Kidney (tissue), 14 donors: Measurements from ENCODE around the gene GRB10. TPM values are rescaled to one million over a fixed set of nuclear protein-coding genes. Genes with fewer than 3 reads are reported as not detected.
A peak's percentile ranks its signal among the peaks of the same experiment; 100 is the strongest.

Experiments
- DNase-seq, 5 donors: peaks; one replicate each; pipeline ENCODE4 v3.0.0-alpha.2; 2013 to 2020
- FAIRE-seq: peaks from 2 replicates; lab custom pipeline; 2012; peaks lifted over from hg19 to GRCh38; lab: Jason Lieb, UNC
- H3K27ac ChIP-seq, 2 donors: one replicate each; pipeline ENCODE4 v1.7.0; 2013; ENCODE audit warnings: low read depth in 2 of 2, low read length in 2 of 2, inconsistent platforms in 1 of 2
- H3K27me3 ChIP-seq: one replicate; pipeline ENCODE4 v1.7.1; 2013; ENCODE audit warnings: low read length, inconsistent platforms; ENCODE audit not compliant: control insufficient read depth, insufficient read depth
- H3K36me3 ChIP-seq, 3 donors: one replicate each; pipeline versions ENCODE4 v1.7.0 to v1.7.1; 2013; ENCODE audit warnings: low read length in 3 of 3, control low read depth in 1 of 3, inconsistent platforms in 1 of 3; ENCODE audit not compliant: insufficient read depth in 3 of 3, control insufficient read depth in 2 of 3
- H3K4me1 ChIP-seq, 3 donors: one replicate each; pipeline versions ENCODE4 v1.7.0 to v1.7.1; 2013; ENCODE audit warnings: low read length in 3 of 3, inconsistent platforms in 1 of 3, low read depth in 1 of 3; ENCODE audit not compliant: control insufficient read depth in 2 of 3, insufficient read depth in 2 of 3
- H3K4me3 ChIP-seq, 3 donors: one replicate each; pipeline versions ENCODE4 v1.7.0 to v1.8.1; 2013; ENCODE audit warnings: low read length in 3 of 3, control low read depth in 1 of 3, inconsistent platforms in 1 of 3
- H3K9ac ChIP-seq, 3 donors: one replicate each; pipeline versions ENCODE4 v1.7.0 to v1.7.1; 2013; ENCODE audit warnings: low read length in 3 of 3, control low read depth in 1 of 3, inconsistent platforms in 1 of 3
- H3K9me3 ChIP-seq, 3 donors: one replicate each; pipeline versions ENCODE4 v1.7.0 to v1.7.1; 2013; ENCODE audit warnings: low read length in 3 of 3, control low read depth in 1 of 3, inconsistent platforms in 1 of 3; ENCODE audit not compliant: control insufficient read depth in 2 of 3, insufficient read depth in 1 of 3
- CTCF ChIP-seq: IDR thresholded peaks from 3 replicates; pipeline ENCODE4 v1.5.1; 2012; ENCODE audit warnings: mild to moderate bottlenecking, moderate library complexity, borderline replicate concordance; ENCODE audit not compliant: insufficient read depth; ENCODE audit errors: extremely low read depth
- intact Hi-C: fragments of 100-400 bp; cut with DNase I; formaldehyde crosslinking; loops from one replicate; pipeline ENCODE4 v1.11.1; 2022
- polyA plus RNA-seq: library from polyadenylated mRNA; stranded (reverse); fragments of 350-450 nt; fragmentation: Illumina TruSeq; extraction: RNeasy Lipid Tissue Mini Kit (QIAGEN cat#74804); gene quantifications from one replicate; pipeline ENCODE4 v1.2.3, GENCODE V29; 2014; ENCODE audit warnings: low read depth, low replicate concordance; ENCODE audit not compliant: insufficient read depth
- total RNA-seq: library from RNA; stranded (reverse); fragmentation: NEBNext Ultra II Directional; extraction: Animal tissue kit (Norgen Biotek cat#: 25700); gene quantifications from one replicate; pipeline ENCODE4 v1.2.1, GENCODE V29; 2021
- donor health status: control.
- donor health status: control.
- donor health status: control.
- donor health status: control.
- donor health status: control.
- donor health status: DM: yes; HTN: yes; CAD: no.
- donor health status: Normal renal cell carcinoma (clear cell type).

Gene GRB10
- total and polyA plus RNA-seq, 2 donors from 2014 or later = 32.3 to 57.8 TPM

DNA sequence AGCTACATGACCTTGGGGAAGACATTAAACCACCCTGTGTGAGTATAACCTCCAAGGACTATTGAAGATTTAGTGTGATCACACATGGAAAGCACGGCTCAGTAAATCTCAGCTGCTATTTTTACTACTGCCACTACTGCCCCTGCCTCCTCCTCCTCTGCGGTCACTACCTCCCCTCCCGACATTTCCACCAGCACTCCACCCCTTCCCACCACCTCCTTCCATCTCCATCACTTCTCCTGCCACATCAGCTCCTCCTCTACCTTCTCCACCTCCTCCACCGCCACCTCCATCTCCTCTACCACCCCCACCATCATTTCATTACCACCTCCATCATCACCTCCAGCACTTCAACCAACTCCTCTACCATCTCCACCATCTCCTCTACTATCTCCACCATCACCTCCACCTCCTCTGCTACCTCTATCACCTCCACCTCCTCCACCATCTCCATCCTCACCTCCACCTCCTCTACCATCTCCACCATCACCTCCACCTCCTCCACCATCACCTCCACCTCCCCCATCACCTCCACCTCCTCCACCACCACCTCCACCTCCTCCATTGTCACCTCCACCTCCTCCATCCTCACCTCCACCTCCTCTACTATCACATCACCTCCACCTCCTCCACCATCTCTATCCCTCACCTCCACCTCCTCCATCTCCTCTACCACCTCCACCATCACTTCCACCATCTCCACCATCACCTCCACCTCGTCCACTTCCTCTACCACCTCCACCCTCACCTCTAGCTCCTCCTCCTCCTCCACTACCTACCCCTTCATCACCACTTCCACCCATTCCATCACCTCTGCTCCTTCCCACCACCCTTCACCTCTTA is 69.4 kb downstream of the GRB10 start:
- no peak for DNase-seq
- intact Hi-C loops = no loop called here
- Histone ChIP-seq H3K4me1 (peaks cover 9 to 16% (median 9%) of the 10 kb centered on the region in 3 donors), H3K27me3 (no peaks in the 10 kb centered on the region), H3K36me3 (no peaks in the 10 kb centered on the region), H3K4me3 (no peak overlapping the region), H3K9ac (no peak overlapping the region), H3K9me3 (no peaks in the 10 kb centered on the region), H3K27ac (no peak overlapping the region)
- FAIRE-seq = no peak
- TF ChIP-seq CTCF = no peak

DNA sequence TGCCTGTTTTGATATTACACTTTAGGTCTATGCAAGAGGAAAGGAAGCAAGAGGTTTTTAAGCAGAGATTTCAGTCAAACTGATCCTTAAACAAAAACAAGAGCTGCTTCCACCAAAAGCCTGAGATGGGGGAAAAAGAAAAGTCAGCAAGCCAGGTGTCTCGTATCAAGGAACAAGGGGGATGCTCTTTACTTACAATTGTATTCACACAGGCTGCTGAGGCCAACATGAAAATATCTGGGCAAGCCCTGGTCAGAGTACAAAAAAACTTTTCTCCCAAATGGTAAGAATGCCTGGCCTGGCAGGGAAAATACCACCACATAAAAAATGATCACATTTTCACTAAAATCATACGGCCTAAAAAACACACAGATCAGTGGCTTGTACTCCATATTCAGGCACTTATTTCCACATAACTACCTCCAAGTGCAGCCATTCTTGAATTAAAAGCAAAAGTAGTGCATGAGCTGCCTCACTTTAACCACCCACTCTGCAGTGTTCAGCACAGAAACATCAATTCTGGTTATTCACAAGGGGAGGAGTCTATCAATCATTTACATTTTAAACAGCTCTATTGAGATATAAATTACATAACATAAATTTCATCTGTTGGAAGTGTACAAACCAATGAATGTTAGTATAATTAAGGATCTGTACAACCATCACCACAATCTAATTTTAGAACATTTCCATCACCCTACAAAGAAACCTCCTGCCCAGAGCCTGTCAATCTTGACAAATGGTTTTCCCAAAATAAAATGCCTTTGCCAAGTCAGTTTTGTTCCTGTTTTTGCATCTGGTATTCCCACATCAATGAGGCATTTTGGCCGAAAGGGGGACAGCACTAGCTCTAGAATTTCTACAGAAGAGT is 70.2 kb downstream of the GRB10 start:
- H3K27me3 ChIP-seq = no peaks in the 10 kb centered on the region
- H3K4me1 ChIP-seq = peaks cover 9 to 16% (median 11%) of the 10 kb centered on the region in 3 donors
- H3K9ac ChIP-seq = no peak overlapping the region
- intact Hi-C loops = no loop called here
- no peaks in the 10 kb centered on the region for H3K36me3 ChIP-seq
- FAIRE-seq = no peak
- peak in 2 of 5 donors; percentile 57 to 74 for DNase-seq
- no peaks in the 10 kb centered on the region for H3K9me3 ChIP-seq
- H3K4me3 ChIP-seq = no peak overlapping the region
- TF ChIP-seq CTCF = no peak
- H3K27ac ChIP-seq = no peak overlapping the region

- intact Hi-C loops = no loop called here
- Histone ChIP-seq H3K27me3 (no peaks in the 10 kb centered on the region), H3K36me3 (no peaks in the 10 kb centered on the region), H3K9ac (no peak overlapping the region), H3K27ac (no peak overlapping the region), H3K4me1 (peaks cover 9 to 19% (median 11%) of the 10 kb centered on the region in 3 donors), H3K4me3 (no peak overlapping the region), H3K9me3 (no peaks in the 10 kb centered on the region)
- FAIRE-seq (no peak), DNase-seq (no peak)
- no peak for TF ChIP-seq CTCF
Measured at GRCh38 chr7:50711271-50712175, 71.2 kb downstream of the GRB10 start.
